Fibroblast of the aortic adventitia (primary cell): ENCODE data around the gene NFIB. TPM values are rescaled to one million over a fixed set of nuclear protein-coding genes. Genes with fewer than 3 reads are reported as not detected.

Experiments used
- DNase-seq: peaks from one replicate; pipeline ENCODE4 v3.0.0-alpha.2; 2010; ENCODE audit warnings: low read depth
- H3K4me3 ChIP-seq: 2 replicates; pipeline ENCODE4 v1.5.1; 2011; ENCODE audit warnings: low read depth, mild to moderate bottlenecking, control low read depth, low read length, moderate library complexity
- total RNA-seq: library from RNA; depleted of rRNA; stranded (reverse); fragments of >200 nt; gene quantifications from 2 replicates; pipeline ENCODE4 v1.2.3, GENCODE V29; 2012; ENCODE audit warnings: low replicate concordance
- TF ChIP-seq, protein P1 (sequence below): IDR thresholded peaks from 2 replicates; pipeline ENCODE4 v1.5.1; 2011; ENCODE audit warnings: mild to moderate bottlenecking, low read length, control low read depth, inconsistent platforms; ENCODE audit not compliant: insufficient read depth

NFIB gene
- total RNA-seq, 1 donor = 111 TPM

DNA sequence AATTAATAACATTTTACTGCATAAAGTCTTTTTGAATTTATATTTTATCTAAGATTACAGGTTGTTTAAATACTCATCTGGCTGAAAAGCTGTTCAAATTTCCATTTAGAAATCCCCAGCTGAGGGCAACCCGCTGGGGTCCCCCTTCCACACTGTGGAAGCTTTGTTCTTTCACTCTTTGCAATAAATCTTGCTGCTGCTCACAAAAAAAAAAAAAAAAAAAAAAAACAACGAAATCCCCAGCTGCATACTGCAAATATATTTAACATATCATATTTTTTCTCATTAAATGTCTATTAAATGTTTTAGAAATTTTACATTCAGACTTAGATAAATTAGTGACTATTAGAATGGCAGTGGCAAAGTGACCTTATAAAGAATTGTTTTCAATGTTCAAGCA lies 172.2 kb downstream of the NFIB start:
- no peak overlapping the region for H3K4me3 ChIP-seq
- TF ChIP-seq, protein P1, sequence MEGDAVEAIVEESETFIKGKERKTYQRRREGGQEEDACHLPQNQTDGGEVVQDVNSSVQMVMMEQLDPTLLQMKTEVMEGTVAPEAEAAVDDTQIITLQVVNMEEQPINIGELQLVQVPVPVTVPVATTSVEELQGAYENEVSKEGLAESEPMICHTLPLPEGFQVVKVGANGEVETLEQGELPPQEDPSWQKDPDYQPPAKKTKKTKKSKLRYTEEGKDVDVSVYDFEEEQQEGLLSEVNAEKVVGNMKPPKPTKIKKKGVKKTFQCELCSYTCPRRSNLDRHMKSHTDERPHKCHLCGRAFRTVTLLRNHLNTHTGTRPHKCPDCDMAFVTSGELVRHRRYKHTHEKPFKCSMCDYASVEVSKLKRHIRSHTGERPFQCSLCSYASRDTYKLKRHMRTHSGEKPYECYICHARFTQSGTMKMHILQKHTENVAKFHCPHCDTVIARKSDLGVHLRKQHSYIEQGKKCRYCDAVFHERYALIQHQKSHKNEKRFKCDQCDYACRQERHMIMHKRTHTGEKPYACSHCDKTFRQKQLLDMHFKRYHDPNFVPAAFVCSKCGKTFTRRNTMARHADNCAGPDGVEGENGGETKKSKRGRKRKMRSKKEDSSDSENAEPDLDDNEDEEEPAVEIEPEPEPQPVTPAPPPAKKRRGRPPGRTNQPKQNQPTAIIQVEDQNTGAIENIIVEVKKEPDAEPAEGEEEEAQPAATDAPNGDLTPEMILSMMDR = no peak
- DNase-seq = no peak

DNA sequence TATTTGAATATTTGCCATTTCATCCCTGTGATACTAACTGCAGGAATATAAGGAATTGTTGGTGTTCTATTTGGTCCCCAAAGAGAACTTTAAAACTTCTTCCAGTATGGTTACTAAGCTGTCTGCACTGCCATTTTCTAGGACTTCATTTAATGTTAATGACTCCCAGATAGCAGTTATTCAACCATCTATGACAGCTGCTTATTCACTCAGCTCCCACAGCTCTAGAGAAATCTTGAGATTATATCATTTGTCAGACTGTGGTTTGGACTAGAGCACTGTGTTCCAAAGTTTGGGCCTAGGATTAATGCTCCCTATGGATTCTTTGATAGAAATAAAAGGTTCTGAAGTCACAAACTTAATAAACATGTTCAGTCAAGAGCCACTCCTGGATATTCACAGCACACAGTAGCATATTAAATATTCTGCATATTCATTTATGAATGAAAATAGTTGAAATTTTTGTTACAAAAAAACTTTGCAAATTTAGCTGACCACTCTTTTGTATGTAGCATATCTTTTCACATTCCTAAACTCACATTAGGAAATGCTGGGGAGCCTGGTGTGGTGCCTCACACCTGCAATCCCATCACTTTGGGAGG lies 173.7 kb downstream of the NFIB start:
- TF ChIP-seq, protein P1 = no peak
- no peak for DNase-seq
- no peak overlapping the region for H3K4me3 ChIP-seq

DNA sequence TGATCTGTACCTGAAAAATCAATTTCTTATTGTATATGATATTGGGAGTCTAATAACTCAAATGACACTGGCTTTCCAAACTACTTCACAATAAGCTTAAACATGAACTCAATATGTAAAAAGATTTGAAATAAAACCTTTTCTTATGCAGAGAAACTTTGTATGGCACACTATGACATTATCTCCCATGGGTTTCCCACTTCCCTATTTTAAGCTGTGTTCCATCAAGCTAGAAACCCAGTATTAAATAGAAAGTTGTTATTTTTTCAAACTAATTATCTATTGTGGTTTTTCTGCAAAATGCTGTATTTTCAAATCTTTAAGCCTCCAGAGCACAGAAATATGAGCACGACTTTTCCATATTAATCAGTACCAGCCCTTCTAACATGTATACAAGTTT lies 174.7 kb downstream of the NFIB start:
- H3K4me3 ChIP-seq = no peak overlapping the region
- TF ChIP-seq, protein P1 = no peak
- no peak for DNase-seq

DNA sequence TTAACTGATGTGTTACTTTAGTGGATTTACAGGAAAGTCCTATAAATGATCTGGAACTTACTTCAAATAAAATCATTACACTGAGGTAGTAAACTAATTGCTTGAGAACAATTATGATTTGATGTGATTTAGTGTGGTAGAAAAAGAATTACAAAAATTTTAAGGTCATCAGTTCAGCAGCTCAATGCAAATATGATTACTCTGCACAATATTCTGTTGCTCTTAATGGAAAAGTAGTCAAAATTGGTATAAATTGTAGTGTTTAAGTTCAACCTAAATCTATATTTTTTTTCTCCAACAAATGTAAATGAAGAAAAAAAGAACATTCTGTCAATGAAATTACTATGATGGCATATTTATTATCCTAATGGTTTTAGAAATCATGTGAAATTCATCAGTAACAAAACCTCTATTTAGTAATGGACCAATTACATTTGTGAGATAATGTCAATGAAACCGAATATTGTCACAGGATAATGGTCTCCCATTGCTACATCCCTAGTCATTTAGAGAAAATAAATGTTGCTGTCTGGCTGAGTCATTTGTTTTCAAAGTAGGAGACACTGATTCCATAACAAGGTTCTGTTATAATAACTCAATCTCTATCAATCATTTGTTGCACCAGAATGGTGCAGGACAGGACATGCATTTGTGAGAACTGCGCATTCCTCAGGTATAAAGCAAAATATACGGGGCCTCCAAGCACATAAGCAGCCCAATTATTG lies 177.1 kb downstream of the NFIB start:
- DNase-seq = no peak
- no peak overlapping the region for H3K4me3 ChIP-seq
- TF ChIP-seq, protein P1 = no peak

DNA sequence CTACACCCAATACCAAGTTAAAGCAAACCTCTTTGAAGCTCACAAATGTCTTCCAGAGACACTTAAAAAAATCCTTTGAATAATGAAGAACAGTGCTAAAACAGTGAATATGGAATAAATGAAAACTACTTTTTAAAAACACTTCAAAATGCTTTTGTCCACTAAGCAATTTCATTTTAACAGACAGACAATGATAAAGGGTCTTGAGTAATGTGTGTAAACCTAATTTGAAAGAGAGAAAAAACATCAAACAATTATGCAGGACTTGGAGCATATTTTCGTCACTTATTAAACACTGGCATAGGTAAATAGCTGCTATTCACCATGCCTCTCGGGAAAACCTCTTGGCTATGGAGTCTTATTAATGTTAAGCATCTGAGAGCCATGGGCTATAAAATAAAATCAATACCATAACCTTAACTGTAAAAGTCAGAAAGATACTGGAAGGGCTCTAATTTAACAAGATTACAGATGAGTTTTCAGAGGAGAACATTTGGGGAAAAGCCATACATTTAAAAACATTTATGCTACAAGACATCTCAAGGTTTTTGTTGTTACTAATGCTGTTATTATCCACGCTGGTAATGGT lies 177.8 kb downstream of the NFIB start:
- H3K4me3 ChIP-seq = no peak overlapping the region
- TF ChIP-seq, protein P1 = no peak
- DNase-seq = no peak

DNA sequence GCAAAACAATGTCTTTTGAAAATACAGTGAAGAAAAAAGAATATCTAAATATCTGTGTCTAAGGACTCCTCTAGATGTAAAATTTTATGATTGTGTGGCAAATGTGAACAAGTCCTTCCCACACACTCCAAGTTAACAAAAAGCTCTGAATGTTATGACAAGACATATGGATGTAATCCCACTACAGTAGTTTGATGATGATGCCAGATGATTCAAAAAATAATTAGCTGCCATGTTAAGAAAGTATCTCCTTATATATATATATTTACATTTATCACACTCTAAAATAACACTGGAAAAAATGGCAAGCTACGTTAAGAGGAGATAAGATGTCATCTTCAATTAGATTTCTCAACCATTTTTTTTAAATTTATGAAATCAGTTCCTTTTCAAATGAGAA lies 178.5 kb downstream of the NFIB start:
- TF ChIP-seq, protein P1 = no peak
- H3K4me3 ChIP-seq = no peak overlapping the region
- no peak for DNase-seq

DNA sequence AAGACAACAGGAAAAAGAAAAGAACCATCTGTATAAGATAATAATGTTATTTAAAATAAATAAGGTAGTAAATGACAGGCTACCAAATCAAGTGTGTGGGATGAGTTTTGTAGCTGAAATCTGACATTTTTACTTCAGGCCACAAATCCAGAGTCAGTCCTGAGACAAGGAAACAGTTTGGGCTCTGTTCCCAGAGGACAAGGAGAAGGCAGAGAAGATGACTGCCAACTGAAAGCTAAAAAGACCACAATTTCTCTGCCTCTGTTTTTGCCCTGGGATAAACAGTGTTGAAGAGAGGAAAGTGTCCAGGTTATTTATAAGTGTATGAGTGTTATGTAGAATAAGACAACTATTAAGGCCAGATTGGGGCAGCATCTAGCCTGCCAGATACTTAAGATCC lies 180.5 kb downstream of the NFIB start:
- TF ChIP-seq, protein P1 = no peak
- no peak overlapping the region for H3K4me3 ChIP-seq
- DNase-seq = peak; percentile 47
